LNCAP (cell line): ENCODE results near the gene MCRS1.

Experiments
- CTCF ChIP-seq: fragments of 450-650 bp; IDR thresholded peaks from 2 replicates; pipeline ENCODE4 v1.5.1; 2017; ENCODE audit warnings: mild to moderate bottlenecking

MCRS1 gene

GRCh38 chr12:49552014-49552413, 15.9 kb downstream of the MCRS1 start:
- no peak for TF ChIP-seq CTCF

GRCh38 chr12:49550693-49551252, 17.2 kb downstream of the MCRS1 start:
- TF ChIP-seq CTCF, result no peak

GRCh38 chr12:49549735-49550692, 17.9 kb downstream of the MCRS1 start:
- TF ChIP-seq CTCF, result no peak

GRCh38 chr12:49548822-49549648, 18.9 kb downstream of the MCRS1 start:
- no peak for TF ChIP-seq CTCF

- TF ChIP-seq CTCF, result no peak
Observed at GRCh38 chr12:49548481-49548821, 19.5 kb downstream of the MCRS1 start.

- no peak for TF ChIP-seq CTCF
Observed at GRCh38 chr12:49547090-49547690, 20.8 kb downstream of the MCRS1 start.

GRCh38 chr12:49546481-49546880, 21.5 kb downstream of the MCRS1 start:
- no peak for TF ChIP-seq CTCF
